ACHN (cell line): ENCODE data around the gene TMEM62.

ENCODE experiments used
- DNase-seq: peaks from one replicate; pipeline ENCODE4 v3.0.0-alpha.2; 2015
- in situ Hi-C: cut with HindIII; loops from 2 replicates; pipeline ENCODE4 v1.10.0; 2017; ENCODE audit warnings: low sequenced_read_pairs, low pct_ligation_motif_present, low pct_unique_long_range_greater_than_20kb

Gene TMEM62

DNA sequence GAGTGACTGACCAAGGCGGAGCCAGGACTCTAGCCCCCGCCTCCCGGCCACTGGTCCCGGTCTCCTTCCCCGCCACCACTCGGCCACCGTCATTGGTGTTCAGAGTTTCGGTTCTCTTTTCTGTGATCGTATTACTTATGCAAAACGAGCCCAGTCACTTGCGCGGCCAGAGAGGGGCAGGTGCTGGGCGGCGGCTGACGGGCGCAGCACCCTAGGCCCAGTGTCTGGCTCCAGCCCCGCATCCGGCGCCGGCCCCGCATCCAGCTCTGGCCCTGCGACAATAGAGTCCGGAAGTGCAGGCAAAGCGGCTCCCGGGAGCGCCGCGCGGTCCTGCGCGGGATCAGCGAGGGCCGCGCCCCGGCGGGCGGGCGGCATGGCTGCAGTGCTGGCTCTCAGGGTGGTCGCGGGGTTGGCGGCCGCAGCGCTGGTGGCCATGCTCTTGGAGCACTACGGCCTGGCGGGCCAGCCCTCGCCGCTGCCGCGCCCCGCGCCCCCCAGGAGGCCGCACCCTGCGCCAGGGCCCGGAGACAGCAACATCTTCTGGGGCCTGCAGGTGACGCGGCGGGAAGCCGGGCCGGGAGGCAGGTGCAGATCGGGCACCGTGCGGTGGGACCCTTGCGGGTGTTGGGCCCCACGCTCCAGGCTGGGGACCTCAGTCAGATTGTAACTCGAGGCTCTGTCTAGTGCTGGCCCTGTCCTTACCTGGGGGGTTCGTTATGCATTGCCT is at the start of gene TMEM62:
Gene TMEM62 (plus strand): TSS at position 157 of the 727 bp plus-strand sequence. CDS start 217 bp downstream, at position 374.
- in situ Hi-C loops, result no loop called here
- peak; percentile 62 for DNase-seq

GRCh38 chr15:43085921-43086320 is 47.5 kb upstream of the TMEM62 start:
- DNase-seq, result no peak
- in situ Hi-C loops, result no loop called here

GRCh38 chr15:43086551-43086950 is 46.8 kb upstream of the TMEM62 start:
- no peak for DNase-seq
- in situ Hi-C loops, result no loop called here

DNA sequence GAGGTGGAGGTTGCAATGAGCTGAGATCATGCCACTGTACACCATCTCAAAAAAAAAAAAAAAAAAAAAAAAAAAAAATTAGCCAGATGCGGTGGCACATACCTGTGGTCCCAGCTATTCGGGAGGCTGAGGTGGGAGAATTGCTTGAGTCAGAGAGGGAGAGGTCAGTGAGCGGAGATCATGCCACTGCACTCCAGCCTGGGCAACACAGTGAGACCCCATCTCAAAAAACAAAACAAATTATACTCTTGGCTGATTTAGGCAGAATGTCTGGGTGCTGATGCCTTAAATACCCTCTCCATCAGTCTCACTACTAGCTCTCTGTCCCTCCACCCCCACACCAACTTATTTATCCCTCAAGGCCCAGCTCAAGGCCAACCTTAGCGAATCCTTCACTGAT is 41.5 kb upstream of the TMEM62 start:
- in situ Hi-C loops, result no loop called here
- DNase-seq, result no peak

GRCh38 chr15:43093026-43093425 is 40.4 kb upstream of the TMEM62 start:
- DNase-seq, result no peak
- in situ Hi-C loops, result no loop called here

DNA sequence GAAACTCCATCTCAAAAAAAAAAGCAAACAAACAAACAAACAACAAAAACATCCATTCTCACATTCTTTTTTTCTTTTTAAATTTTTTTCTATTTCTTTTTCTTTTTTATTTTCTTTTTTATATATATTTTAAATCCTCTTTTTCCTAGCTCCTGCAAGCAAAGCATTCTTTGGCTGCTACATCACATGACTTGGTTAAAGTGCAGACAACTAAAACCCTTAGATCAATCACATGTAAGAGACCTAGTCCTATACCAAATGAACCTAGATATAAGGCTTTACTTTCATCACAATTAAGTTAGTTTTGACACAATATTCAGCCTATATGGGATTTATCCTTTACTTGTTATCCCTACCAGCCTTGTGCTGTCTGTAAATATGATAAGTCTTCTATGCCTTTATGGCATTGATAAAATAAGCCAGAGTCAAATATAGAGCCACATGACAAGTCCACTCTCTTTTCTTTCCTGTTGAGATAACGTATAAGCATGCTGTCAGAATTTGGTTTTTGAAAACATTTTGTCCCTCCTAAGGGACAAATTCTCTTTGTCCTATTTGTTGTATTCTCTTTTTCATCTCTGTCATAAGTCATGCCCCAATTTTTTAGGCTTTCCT is 38.9 kb upstream of the TMEM62 start:
- in situ Hi-C loops, result no loop called here
- no peak for DNase-seq

DNA sequence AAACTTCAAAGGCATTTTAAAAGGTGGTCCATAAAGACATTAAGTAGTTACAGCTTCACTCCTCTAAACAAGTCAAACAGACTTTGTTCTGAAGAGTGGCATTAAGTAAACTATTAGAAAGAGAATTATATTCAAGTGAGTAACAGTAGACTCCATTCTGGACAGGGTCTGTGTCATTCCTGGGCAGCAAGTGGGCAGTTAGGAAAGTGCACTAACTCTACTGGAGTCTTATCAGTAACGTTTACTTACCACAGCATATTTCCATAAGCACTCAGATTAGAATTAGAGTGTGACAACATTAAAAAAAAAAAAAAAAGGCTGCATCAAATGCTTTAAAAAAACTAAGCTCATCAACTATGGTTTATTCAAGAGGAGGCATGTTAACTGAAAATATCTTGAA is 38.1 kb upstream of the TMEM62 start:
- DNase-seq, result no peak
- in situ Hi-C loops, result no loop called here

DNA sequence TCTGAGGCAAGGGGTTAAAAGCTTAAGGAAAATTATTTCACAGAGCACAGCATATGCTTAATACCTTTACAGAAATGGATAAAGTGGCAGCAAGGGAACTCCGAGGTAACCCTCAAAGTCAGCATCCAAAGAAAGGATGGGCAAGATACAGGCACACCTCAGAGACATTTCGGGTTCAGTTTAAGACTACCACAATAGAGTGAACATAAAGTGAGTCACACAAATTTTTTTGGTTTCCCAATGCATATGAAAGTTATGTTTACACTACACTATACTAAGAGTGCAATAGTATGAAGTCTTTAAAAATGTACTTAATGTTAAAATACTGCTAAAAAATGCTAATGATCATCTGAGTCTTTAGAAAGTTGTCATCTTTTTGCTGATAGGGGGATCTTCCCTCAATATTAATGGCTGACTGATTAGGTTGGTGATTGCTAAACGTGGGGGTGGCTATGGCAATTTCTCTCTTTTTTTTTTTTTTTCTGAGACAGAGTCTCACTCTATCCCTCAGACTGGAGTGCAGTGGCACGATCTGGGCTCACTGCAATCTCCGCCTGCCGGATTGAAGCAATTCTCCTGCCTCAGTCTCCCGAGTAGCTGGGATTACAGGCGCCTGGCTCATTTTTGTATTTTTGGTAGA is 37.6 kb upstream of the TMEM62 start:
- no peak for DNase-seq
- in situ Hi-C loops, result no loop called here

DNA sequence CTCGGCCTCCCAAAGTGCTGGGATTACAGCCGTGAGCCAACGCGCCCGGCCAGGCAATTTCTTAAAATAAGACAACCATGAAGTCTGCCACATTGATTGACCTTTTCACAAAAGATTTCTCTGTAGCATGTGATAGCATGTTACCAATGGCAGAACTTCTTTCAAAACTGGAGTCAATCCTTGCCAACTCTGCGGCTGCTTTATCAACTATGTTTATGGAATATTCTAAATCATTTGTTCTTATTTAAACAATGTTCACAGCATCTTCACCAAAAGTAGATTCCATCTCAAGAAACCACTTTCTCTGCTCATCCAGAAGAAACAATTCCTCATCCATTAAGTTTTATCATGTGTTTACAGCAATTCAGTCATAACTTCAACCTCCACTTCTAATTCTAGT is 37.0 kb upstream of the TMEM62 start:
- DNase-seq, result no peak
- in situ Hi-C loops, result no loop called here

DNA sequence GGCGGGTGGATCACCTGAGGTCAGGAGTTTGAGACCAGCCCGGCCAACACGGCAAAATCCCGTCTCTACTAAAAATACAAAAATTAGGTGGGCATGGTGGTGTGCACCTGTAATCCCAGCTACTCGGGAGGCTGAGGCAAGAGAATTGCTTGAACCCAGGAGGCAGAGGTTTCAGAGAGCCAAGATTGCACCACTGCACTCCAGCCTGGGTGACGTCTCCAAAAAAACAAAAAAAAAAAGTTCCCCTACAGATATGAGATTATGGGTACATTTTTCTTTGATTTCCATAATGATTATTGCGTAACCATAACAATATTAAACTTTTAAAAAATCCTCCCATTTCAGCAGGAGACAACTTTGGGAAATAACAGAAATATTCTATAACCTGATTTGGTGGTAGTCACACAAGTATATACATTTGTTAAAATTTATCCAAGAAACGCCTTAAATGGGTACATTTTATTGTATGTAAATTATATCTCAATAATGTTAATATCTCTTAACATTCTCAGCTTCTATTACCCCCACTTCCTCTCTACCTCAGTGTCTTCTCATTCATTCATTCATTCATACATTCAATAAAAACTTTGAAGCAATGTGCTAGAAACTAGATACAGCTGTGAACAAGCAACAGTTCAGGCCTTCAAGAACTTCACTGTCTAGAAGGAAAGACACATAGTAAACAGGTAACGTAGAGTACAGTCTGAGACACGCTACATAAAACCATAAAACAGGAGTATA is 34.1 kb upstream of the TMEM62 start:
- in situ Hi-C loops, result no loop called here
- no peak for DNase-seq

DNA sequence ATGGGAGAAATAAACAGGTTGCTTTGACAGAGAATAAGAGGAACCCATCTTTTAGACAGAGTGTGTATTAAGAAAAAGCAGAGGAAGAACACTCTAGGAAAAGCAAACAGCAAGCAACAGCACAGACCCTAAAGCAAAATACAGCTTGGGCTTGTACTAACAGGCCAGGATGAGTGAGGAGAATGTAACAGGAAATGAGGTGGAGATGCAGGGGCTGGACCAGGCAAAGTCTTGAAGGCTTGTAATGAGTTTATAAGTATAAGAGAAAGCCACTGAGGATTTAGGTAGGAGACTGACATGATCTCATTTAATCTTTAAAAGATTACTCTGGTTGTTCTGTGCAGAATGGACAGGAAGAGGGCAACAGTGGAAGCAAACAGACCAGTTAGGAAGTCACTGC is 32.4 kb upstream of the TMEM62 start:
- in situ Hi-C loops, result no loop called here
- no peak for DNase-seq

DNA sequence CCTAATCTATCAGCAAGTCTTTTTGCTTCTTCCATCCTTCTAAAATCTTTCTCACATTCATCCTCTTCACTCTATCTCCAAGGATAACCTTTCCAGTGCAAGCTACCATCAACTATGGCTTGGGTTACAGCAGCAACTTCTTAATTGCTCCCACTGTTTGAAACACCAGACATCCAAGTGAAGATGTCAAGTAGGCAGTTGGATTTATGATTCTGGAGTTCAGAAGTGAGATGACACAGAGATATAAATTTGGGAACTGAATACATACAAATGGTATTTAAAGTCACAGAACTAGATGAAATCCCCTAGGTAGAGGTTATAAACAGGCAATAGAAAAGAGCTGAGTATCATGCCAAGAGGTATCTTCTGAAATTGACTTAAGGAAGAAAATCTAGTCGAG is 31.2 kb upstream of the TMEM62 start:
- in situ Hi-C loops, result no loop called here
- DNase-seq, result no peak

- no peak for DNase-seq
- in situ Hi-C loops, result no loop called here
Observed at GRCh38 chr15:43103907-43104306, 29.5 kb upstream of the TMEM62 start.

DNA sequence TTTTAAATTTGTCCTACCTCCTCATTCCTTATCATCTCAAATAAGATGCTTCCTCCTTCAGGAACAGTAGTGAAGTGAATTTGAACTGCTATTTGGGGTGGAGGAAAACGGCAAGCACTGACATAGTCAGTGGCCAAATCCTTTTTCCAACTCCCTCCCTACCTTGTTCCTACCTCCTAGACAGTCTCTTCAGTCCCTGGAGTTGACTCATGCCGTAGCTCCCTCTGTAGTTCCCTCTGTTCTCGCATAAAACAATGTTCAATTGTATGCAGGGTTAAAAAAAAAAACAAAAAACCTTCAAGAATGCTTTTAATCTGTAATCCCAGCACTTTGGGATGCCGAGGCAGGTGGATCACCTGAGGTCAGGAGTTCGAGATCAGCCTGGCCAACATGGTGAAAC is 29.0 kb upstream of the TMEM62 start:
- no peak for DNase-seq
- in situ Hi-C loops, result no loop called here

DNA sequence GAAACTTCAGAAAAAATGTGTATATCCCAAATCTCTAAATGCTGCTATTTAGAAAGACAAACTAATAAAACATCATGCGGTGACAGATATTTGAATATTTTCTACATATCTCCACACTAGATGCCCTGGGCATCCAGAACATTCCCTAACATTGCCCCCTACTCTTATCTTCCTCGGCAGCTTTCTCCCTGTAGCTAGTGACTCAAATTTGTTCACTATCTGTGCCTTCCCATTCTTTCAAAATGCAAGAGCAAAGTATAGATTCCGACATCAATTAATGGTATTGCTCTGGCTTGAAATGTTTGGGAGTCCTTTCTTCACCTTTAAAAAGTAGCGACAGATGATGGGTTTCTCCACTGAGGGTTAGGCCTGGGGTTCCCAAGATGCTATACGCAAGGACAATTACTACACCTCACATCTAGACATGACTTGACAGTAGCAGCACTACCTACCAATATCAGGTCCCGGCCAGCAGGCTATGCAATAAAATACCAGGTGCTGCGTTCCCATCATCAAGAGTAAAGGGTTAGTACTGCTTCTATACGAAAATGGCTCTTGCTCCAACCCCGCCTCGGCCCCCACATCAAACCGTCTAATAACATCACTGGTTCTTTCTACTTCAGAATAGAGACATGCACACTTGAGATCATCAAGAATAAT is 28.2 kb upstream of the TMEM62 start:
- in situ Hi-C loops, result no loop called here
- peak; percentile 4 for DNase-seq

- in situ Hi-C loops, result no loop called here
- DNase-seq, result peak; percentile 90
Observed at GRCh38 chr15:43105778-43106485, 27.5 kb upstream of the TMEM62 start, which contains the start of gene UBR1. UBR1 (minus strand) TSS chr15:43106038; CDS start chr15:43106022, 16 bp downstream.

DNA sequence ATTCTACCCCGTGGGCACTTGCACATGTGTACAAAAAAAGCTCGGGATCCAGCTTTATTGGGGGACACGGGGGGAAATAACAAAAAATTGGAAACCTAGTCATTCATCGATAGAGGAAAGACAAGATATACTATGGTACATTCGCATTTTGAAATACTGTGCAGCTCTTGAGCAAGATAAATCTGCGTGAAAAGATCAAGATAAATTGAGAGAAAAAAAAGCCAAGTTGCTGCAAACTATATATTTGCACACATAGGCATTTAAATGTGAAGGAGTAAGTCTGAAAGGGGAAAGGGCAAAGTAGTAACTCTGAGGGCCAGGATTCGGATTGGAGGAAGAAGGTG is 26.9 kb upstream of the TMEM62 start:
- DNase-seq, result no peak
- in situ Hi-C loops, result no loop called here

- in situ Hi-C loops, result no loop called here
- DNase-seq, result no peak
Observed at GRCh38 chr15:43107751-43108150, 25.6 kb upstream of the TMEM62 start.
